HUES6 (cell line): ENCODE data around the gene ALKBH3.

Experiments used
- H3K27ac ChIP-seq: 2 replicates; pipeline ENCODE4 v1.7.0; 2013; ENCODE audit warnings: low read depth, mild to moderate bottlenecking, low read length, inconsistent platforms
- H3K27me3 ChIP-seq: 2 replicates; pipeline ENCODE4 v1.6.1; 2013; ENCODE audit warnings: low read length; ENCODE audit not compliant: control insufficient read depth, insufficient read depth
- H3K36me3 ChIP-seq: 2 replicates; pipeline ENCODE4 v1.6.1; 2013; ENCODE audit warnings: low read length; ENCODE audit not compliant: control insufficient read depth, insufficient read depth
- H3K4me1 ChIP-seq: 2 replicates; pipeline ENCODE4 v1.6.1; 2013; ENCODE audit warnings: low read length; ENCODE audit not compliant: control insufficient read depth, insufficient read depth
- H3K4me3 ChIP-seq: 2 replicates; pipeline ENCODE4 v1.5.1; 2013; ENCODE audit warnings: low read depth, low read length
- H3K9ac ChIP-seq: one replicate; pipeline ENCODE4 v1.6.1; 2013; ENCODE audit warnings: mild to moderate bottlenecking, low read length
- H3K9me3 ChIP-seq: 2 replicates; pipeline ENCODE4 v1.6.1; 2013; ENCODE audit warnings: low read depth, low read length; ENCODE audit not compliant: control insufficient read depth, insufficient read depth

The ALKBH3 gene

GRCh38 chr11:43953521-43953920 is 72.9 kb downstream of the ALKBH3 start:
- peaks cover 15% of the 10 kb centered on the region; the same call in 1 of the 2 replicates for H3K4me1 ChIP-seq
- no peak overlapping the region for H3K27ac ChIP-seq
- H3K9me3 ChIP-seq = peaks cover 13% of the 10 kb centered on the region
- no peaks in the 10 kb centered on the region for H3K36me3 ChIP-seq
- H3K27me3 ChIP-seq = no peaks in the 10 kb centered on the region
- no peak overlapping the region for H3K9ac ChIP-seq
- H3K4me3 ChIP-seq = no peak overlapping the region

DNA sequence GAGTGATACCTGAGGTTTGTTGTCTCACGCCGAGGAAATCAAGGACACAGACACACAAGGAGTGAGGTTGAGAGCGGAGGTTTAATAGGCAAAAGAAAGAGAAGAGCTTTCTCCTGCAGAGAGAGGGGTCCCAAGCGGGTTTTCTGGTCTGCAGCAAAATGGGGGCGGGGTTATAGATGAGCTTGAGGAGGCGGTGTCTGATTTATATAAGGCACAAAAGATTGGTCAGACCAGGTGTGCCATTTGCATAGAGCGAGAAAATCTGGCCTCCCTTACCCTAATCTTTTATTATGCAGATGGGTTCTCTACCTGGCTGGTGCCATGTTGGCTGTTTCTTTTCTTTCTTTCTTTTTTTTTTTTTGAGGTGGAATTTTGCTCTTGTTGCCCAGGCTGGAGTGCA is 73.6 kb downstream of the ALKBH3 start:
- Histone ChIP-seq H3K36me3 (no peaks in the 10 kb centered on the region), H3K27ac (no peak overlapping the region), H3K4me3 (no peak overlapping the region), H3K4me1 (peaks cover 18% of the 10 kb centered on the region; the same call in 1 of the 2 replicates), H3K27me3 (no peaks in the 10 kb centered on the region), H3K9me3 (peaks cover 17% of the 10 kb centered on the region), H3K9ac (no peak overlapping the region)

- Histone ChIP-seq H3K9ac (no peak overlapping the region), H3K4me3 (no peak overlapping the region), H3K27ac (no peak overlapping the region), H3K4me1 (peaks cover 22% of the 10 kb centered on the region; the same call in 1 of the 2 replicates), H3K9me3 (peaks cover 11% of the 10 kb centered on the region), H3K27me3 (no peaks in the 10 kb centered on the region), H3K36me3 (no peaks in the 10 kb centered on the region)
These were observed 74.9 kb downstream of the ALKBH3 start for GRCh38 chr11:43955381-43956118.

DNA sequence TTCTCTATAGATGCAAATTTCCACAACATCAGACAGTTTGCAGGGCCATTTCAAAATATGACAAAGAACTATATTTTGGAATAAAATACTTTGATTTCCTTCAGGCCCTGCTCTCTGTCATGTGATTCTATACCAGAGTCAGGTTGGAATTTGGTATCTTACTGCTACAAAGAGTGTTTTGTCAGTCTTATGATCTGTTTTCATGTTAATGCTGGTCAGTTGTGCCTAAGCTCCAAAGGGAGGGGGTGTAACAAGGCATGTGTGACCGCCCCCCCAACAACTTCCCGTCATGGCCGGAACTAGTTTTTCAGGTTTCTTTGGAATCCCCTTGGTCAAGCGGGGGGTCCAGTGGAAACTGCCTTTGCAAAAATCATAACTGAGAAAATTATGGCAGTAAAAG is 76.9 kb downstream of the ALKBH3 start:
- Histone ChIP-seq H3K27me3 (no peaks in the 10 kb centered on the region), H3K27ac (no peak overlapping the region), H3K9me3 (peaks cover 8% of the 10 kb centered on the region), H3K9ac (no peak overlapping the region), H3K36me3 (no peaks in the 10 kb centered on the region), H3K4me1 (peaks cover 29% of the 10 kb centered on the region), H3K4me3 (no peak overlapping the region)

GRCh38 chr11:43959321-43959995 is 78.8 kb downstream of the ALKBH3 start:
- Histone ChIP-seq H3K4me3 (no peak overlapping the region), H3K27ac (no peak overlapping the region), H3K4me1 (peaks cover 28% of the 10 kb centered on the region), H3K27me3 (no peaks in the 10 kb centered on the region), H3K9ac (no peak overlapping the region), H3K36me3 (no peaks in the 10 kb centered on the region), H3K9me3 (peaks cover 4% of the 10 kb centered on the region; the same call in 1 of the 2 replicates)

DNA sequence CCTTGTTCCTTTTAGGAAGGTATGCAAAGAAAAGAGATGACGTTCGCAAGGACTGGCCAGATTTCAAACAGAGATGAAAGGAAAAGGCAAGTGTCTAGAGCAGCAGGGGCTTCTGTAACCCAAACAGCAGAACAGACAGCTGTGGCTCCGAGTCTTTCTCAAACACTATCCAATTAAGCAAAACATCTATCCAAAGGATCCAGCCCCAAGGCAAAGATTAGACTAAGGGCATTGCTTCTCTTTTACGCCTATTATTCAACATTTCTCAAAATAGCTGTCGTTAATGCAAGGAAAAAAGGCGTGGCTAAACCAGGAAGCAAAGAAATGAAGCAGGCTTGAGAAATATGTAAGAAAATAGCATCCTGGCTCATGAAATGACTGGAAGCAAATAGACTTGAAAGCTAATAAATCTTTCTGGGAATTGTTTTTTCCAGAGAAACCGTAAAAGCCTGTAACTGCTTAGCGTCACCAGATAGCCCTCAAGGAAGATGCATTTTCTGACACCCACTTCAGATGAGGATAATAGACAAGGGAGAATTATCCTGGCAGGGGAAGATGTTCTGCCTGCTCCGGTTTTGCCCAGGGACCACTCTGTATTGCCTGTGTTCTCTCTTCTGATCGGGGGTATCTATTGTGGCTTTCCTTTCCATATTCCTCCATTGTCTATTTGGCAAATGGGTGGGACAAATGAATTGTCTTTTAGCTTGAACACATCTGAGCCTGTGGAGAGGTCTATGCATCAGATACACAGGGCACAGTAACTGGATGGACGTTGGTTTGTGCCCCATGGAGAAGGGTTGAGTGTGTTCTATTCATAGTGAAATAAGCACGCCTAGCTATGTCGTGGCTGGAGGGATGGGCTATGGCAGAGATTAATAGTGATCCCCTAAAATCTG is 82.0 kb downstream of the ALKBH3 start:
- H3K9me3 ChIP-seq = peaks cover 10% of the 10 kb centered on the region; the same call in 1 of the 2 replicates
- no peaks in the 10 kb centered on the region for H3K36me3 ChIP-seq
- H3K4me1 ChIP-seq = peaks cover 21% of the 10 kb centered on the region
- H3K27me3 ChIP-seq = no peaks in the 10 kb centered on the region
- H3K27ac ChIP-seq = no peak overlapping the region
- no peak overlapping the region for H3K9ac ChIP-seq
- H3K4me3 ChIP-seq = no peak overlapping the region

DNA sequence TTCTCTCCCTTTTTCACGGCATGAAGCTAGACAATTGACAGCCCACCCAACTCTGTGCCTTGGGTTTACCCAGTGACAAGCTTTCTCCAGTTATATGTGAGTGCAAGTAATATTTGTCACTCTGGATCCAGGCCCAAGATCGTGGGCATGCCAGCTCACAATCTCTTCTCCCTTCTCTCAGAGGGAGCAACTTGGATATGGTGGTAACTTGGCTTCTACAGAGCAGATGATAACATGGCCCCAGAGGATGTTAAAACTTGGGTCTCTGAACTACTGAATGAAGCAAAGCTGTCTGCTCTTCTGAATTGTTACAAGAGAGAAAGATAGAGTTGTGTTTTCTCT is 82.6 kb downstream of the ALKBH3 start:
- no peaks in the 10 kb centered on the region for H3K36me3 ChIP-seq
- H3K4me1 ChIP-seq = peaks cover 19% of the 10 kb centered on the region
- no peak overlapping the region for H3K4me3 ChIP-seq
- H3K9ac ChIP-seq = no peak overlapping the region
- peaks cover 10% of the 10 kb centered on the region; the same call in 1 of the 2 replicates for H3K9me3 ChIP-seq
- no peak overlapping the region for H3K27ac ChIP-seq
- no peaks in the 10 kb centered on the region for H3K27me3 ChIP-seq

DNA sequence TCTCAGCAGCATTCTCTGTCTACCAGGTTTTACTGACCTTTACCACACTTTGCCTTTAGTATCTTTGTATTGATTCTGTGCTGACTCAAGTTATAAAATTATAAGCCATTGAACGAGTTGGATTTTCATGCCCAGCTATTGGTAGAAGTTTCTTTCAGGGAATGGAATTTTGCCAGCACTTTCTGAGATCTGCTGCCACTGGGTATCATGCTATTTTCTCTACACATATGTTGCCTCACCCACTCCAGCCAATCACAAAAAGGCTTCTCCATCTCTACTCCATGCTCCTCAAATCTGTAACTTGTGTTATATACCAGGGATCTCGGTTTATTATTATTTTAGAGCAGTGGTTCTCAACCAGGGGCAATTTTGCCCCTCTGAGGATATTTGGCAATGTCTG is 87.0 kb downstream of the ALKBH3 start:
- Histone ChIP-seq H3K4me3 (no peak overlapping the region), H3K27me3 (no peaks in the 10 kb centered on the region), H3K4me1 (peaks cover 5% of the 10 kb centered on the region), H3K27ac (no peak overlapping the region), H3K36me3 (no peaks in the 10 kb centered on the region), H3K9ac (no peak overlapping the region), H3K9me3 (peaks cover 6% of the 10 kb centered on the region; the same call in 1 of the 2 replicates)

GRCh38 chr11:43968719-43969118 is 88.1 kb downstream of the ALKBH3 start:
- Histone ChIP-seq H3K4me1 (no peaks in the 10 kb centered on the region), H3K36me3 (no peaks in the 10 kb centered on the region), H3K27me3 (no peaks in the 10 kb centered on the region), H3K9me3 (peaks cover 6% of the 10 kb centered on the region; the same call in 1 of the 2 replicates), H3K4me3 (no peak overlapping the region), H3K9ac (no peak overlapping the region), H3K27ac (no peak overlapping the region)

DNA sequence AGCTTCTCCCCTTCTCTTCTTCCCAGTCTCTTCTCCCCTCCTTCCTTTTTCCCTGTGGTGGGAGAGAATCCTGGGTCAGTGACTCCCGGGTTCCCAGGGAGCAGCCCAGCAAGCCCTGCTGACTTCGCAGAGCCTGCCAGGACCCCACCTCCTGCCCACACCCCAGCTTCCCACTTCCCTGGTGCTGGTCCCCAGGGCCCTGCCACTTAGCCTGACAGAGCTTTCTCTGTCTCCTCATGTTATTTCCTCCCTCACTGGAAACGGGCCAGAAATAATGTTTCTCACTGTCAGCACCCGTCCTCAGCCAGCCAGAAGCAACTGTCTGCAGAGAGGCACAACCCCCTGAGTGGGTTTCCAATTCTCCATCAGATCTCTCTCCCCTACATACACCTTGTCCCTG is 88.9 kb downstream of the ALKBH3 start:
- Histone ChIP-seq H3K27me3 (no peaks in the 10 kb centered on the region), H3K9ac (no peak overlapping the region), H3K4me3 (no peak overlapping the region), H3K27ac (no peak overlapping the region), H3K9me3 (peaks cover 8% of the 10 kb centered on the region), H3K36me3 (no peaks in the 10 kb centered on the region), H3K4me1 (no peaks in the 10 kb centered on the region)
